ENCODE results near the gene CTNNA3. TPM values are rescaled to one million over a fixed set of nuclear protein-coding genes. Genes with fewer than 3 reads are reported as not detected.

Gene CTNNA3
- polyA plus RNA-seq, 1 donor from 2014 or later: 0.14 TPM

DNA sequence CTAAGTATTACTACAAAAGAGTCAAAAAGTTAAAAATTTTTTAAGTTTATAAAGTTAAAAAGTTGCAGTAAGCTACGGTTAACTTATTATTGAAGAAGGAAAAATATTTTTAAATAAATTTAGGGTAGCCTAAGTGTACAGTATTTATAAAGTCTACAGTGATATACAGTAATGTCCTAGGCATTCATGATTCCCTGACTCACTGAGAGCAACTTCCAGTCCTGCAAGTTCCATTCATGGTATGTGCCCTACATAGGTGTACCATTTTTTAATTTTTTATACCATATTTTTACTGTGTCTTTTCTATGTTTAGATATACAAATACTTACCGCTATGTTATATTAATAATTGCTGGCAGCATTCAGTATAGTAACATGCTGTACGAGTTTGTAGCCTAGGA is 92.3 kb downstream of the CTNNA3 start:
- Histone ChIP-seq H3K9me2 (ENCODE audit: insufficient read depth, low read length) (no peaks in the 10 kb centered on the region), H3K4me3 (ENCODE audit: low read length) (no peak overlapping the region), H3K27me3 (ENCODE audit: insufficient read depth, low read depth, low read length) (no peaks in the 10 kb centered on the region), H3K27ac (ENCODE audit: low read length) (no peak overlapping the region), H2AFZ (ENCODE audit: low read depth, low read length) (no peak overlapping the region), H3K36me3 (ENCODE audit: insufficient read depth, low read length) (no peaks in the 10 kb centered on the region), H3K79me2 (replicated peaks; ENCODE audit: insufficient read depth, low read length) (no peaks in the 10 kb centered on the region), H3K9ac (ENCODE audit: low read length) (no peak overlapping the region), H3K4me2 (ENCODE audit: low read length) (no peak overlapping the region), H3K9me3 (ENCODE audit: low read length) (no peaks in the 10 kb centered on the region), H4K20me1 (ENCODE audit: insufficient read depth) (no peaks in the 10 kb centered on the region), H3F3A (ENCODE audit: insufficient read depth, low read length, poor library complexity, severe bottlenecking) (no peaks in the 10 kb centered on the region)
- no peak for TF ChIP-seq TAF1 (IDR thresholded peaks at IDR 0.05; ENCODE audit: low read depth)
- TF ChIP-seq, protein P1, sequence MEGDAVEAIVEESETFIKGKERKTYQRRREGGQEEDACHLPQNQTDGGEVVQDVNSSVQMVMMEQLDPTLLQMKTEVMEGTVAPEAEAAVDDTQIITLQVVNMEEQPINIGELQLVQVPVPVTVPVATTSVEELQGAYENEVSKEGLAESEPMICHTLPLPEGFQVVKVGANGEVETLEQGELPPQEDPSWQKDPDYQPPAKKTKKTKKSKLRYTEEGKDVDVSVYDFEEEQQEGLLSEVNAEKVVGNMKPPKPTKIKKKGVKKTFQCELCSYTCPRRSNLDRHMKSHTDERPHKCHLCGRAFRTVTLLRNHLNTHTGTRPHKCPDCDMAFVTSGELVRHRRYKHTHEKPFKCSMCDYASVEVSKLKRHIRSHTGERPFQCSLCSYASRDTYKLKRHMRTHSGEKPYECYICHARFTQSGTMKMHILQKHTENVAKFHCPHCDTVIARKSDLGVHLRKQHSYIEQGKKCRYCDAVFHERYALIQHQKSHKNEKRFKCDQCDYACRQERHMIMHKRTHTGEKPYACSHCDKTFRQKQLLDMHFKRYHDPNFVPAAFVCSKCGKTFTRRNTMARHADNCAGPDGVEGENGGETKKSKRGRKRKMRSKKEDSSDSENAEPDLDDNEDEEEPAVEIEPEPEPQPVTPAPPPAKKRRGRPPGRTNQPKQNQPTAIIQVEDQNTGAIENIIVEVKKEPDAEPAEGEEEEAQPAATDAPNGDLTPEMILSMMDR (IDR thresholded peaks at IDR 0.05; ENCODE audit: poor library complexity, severe bottlenecking): no peak
- no peak for TF ChIP-seq SMC3 (conservative IDR thresholded peaks at IDR 0.05; ENCODE audit: poor library complexity)
- TF ChIP-seq EP300 (conservative IDR thresholded peaks at IDR 0.05; ENCODE audit: poor library complexity, severe bottlenecking): no peak
- TF ChIP-seq, protein P2, sequence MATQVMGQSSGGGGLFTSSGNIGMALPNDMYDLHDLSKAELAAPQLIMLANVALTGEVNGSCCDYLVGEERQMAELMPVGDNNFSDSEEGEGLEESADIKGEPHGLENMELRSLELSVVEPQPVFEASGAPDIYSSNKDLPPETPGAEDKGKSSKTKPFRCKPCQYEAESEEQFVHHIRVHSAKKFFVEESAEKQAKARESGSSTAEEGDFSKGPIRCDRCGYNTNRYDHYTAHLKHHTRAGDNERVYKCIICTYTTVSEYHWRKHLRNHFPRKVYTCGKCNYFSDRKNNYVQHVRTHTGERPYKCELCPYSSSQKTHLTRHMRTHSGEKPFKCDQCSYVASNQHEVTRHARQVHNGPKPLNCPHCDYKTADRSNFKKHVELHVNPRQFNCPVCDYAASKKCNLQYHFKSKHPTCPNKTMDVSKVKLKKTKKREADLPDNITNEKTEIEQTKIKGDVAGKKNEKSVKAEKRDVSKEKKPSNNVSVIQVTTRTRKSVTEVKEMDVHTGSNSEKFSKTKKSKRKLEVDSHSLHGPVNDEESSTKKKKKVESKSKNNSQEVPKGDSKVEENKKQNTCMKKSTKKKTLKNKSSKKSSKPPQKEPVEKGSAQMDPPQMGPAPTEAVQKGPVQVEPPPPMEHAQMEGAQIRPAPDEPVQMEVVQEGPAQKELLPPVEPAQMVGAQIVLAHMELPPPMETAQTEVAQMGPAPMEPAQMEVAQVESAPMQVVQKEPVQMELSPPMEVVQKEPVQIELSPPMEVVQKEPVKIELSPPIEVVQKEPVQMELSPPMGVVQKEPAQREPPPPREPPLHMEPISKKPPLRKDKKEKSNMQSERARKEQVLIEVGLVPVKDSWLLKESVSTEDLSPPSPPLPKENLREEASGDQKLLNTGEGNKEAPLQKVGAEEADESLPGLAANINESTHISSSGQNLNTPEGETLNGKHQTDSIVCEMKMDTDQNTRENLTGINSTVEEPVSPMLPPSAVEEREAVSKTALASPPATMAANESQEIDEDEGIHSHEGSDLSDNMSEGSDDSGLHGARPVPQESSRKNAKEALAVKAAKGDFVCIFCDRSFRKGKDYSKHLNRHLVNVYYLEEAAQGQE (IDR thresholded peaks at IDR 0.05; ENCODE audit: borderline replicate concordance): no peak
- no peak for TF ChIP-seq EZH2 (IDR thresholded peaks at IDR 0.05; ENCODE audit: borderline replicate concordance, insufficient read depth, low read length, poor library complexity, severe bottlenecking)
- TF ChIP-seq POLR2AphosphoS5 (IDR thresholded peaks at IDR 0.05): no peak
- no peak for TF ChIP-seq MXI1 (conservative IDR thresholded peaks at IDR 0.05; ENCODE audit: poor library complexity, severe bottlenecking)
- TF ChIP-seq RAD21 (conservative IDR thresholded peaks at IDR 0.05): no peak

DNA sequence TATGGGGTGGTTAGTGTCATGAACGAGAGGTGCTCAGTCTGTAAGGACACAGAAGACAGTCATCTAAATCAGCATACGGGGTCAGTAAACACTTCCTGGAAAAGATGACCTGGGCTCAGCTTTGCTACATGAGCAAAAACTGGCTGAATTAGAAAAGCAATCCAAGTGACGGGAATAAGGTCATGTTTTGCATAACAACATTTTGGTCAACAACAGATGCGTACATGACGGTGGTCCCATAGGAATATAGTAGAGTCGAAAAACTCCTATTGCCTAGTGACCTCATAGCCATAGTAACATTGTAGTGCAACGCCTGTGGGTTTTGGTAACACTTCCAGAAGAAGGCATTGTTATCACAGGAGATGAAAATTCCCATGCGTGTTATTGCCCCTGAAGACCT is 92.9 kb downstream of the CTNNA3 start:
- no peaks in the 10 kb centered on the region for H3K9me2 ChIP-seq (ENCODE audit: insufficient read depth, low read length)
- H3K27me3 ChIP-seq (ENCODE audit: insufficient read depth, low read depth, low read length): no peaks in the 10 kb centered on the region
- H3K9me3 ChIP-seq (ENCODE audit: low read length): no peaks in the 10 kb centered on the region
- H2AFZ ChIP-seq (ENCODE audit: low read depth, low read length): no peak overlapping the region
- H3K4me2 ChIP-seq (ENCODE audit: low read length): no peak overlapping the region
- TF ChIP-seq, protein P1 (IDR thresholded peaks at IDR 0.05; ENCODE audit: poor library complexity, severe bottlenecking): no peak
- TF ChIP-seq RAD21 (conservative IDR thresholded peaks at IDR 0.05) (no peak), EZH2 (IDR thresholded peaks at IDR 0.05; ENCODE audit: borderline replicate concordance, insufficient read depth, low read length, poor library complexity, severe bottlenecking) (no peak), POLR2AphosphoS5 (IDR thresholded peaks at IDR 0.05) (no peak), MXI1 (conservative IDR thresholded peaks at IDR 0.05; ENCODE audit: poor library complexity, severe bottlenecking) (no peak), EP300 (conservative IDR thresholded peaks at IDR 0.05; ENCODE audit: poor library complexity, severe bottlenecking) (no peak), SMC3 (conservative IDR thresholded peaks at IDR 0.05; ENCODE audit: poor library complexity) (no peak), TAF1 (IDR thresholded peaks at IDR 0.05; ENCODE audit: low read depth) (no peak)
- TF ChIP-seq, protein P2 (IDR thresholded peaks at IDR 0.05; ENCODE audit: borderline replicate concordance): no peak
- no peak overlapping the region for H3K4me3 ChIP-seq (ENCODE audit: low read length)
- H3F3A ChIP-seq (ENCODE audit: insufficient read depth, low read length, poor library complexity, severe bottlenecking): no peaks in the 10 kb centered on the region
- no peak overlapping the region for H3K27ac ChIP-seq (ENCODE audit: low read length)
- H3K9ac ChIP-seq (ENCODE audit: low read length): no peak overlapping the region
- H3K79me2 ChIP-seq (replicated peaks; ENCODE audit: insufficient read depth, low read length): no peaks in the 10 kb centered on the region
- H4K20me1 ChIP-seq (ENCODE audit: insufficient read depth): no peaks in the 10 kb centered on the region
- no peaks in the 10 kb centered on the region for H3K36me3 ChIP-seq (ENCODE audit: insufficient read depth, low read length)
